Neural cell (in vitro differentiated cells): ENCODE data around the gene ARID3A. TPM values are rescaled to one million over a fixed set of nuclear protein-coding genes. Genes with fewer than 3 reads are reported as not detected.

Experiments used
- H2AFZ ChIP-seq: fragments of 200-600, 300-800 bp; sonication (generic), shearing (Covaris generic); 2 replicates; pipeline ENCODE4 v1.6.0; 2014; ENCODE audit warnings: low read depth, mild to moderate bottlenecking, antibody characterized with exemption, low read length, moderate library complexity
- H3F3A ChIP-seq: fragments of 200-600 bp; shearing (Covaris generic); 2 replicates; pipeline ENCODE4 v1.6.1; 2016; ENCODE audit warnings: mild to moderate bottlenecking, moderate library complexity, mixed read lengths, antibody characterized with exemption, low read length; ENCODE audit not compliant: insufficient read depth, poor library complexity, severe bottlenecking
- H3K27ac ChIP-seq: fragments of 200-600, 300-800 bp; sonication (generic), shearing (Covaris generic); 2 replicates; pipeline ENCODE4 v1.5.1; 2014; ENCODE audit warnings: mild to moderate bottlenecking, low read length, moderate library complexity
- H3K27me3 ChIP-seq: fragments of 300-800, 200-600 bp; sonication (generic), shearing (Covaris generic); 2 replicates; pipeline ENCODE4 v1.6.0; 2014; ENCODE audit warnings: mild to moderate bottlenecking, low read depth, low read length, moderate library complexity; ENCODE audit not compliant: insufficient read depth
- H3K36me3 ChIP-seq: fragments of 300-800, 200-600 bp; sonication (generic), shearing (Covaris generic); 2 replicates; pipeline ENCODE4 v1.5.1; 2014; ENCODE audit warnings: mild to moderate bottlenecking, antibody characterized with exemption, low read length, moderate library complexity; ENCODE audit not compliant: insufficient read depth
- H3K4me2 ChIP-seq: fragments of 300-800, 200-600 bp; sonication (generic), shearing (Covaris generic); 2 replicates; pipeline ENCODE4 v1.6.0; 2014; ENCODE audit warnings: mild to moderate bottlenecking, low read length
- H3K4me3 ChIP-seq: fragments of 300-800, 200-600 bp; sonication (generic), shearing (Covaris generic); 2 replicates; pipeline ENCODE4 v1.5.1; 2014; ENCODE audit warnings: mild to moderate bottlenecking, low read length, moderate library complexity
- H3K79me2 ChIP-seq: fragments of 200-600 bp; shearing (Covaris generic); replicated peaks from 2 replicates; pipeline ENCODE4 v1.6.0; 2014; ENCODE audit warnings: mild to moderate bottlenecking, low read length, moderate library complexity; ENCODE audit not compliant: insufficient read depth
- H3K9ac ChIP-seq: fragments of 300-800, 200-600 bp; sonication (generic), shearing (Covaris generic); 2 replicates; pipeline ENCODE4 v1.6.1; 2016; ENCODE audit warnings: mild to moderate bottlenecking, low read length, mixed read lengths
- H3K9me2 ChIP-seq: fragments of 200-600 bp; shearing (Covaris generic); 2 replicates; pipeline ENCODE4 v1.6.1; 2016; ENCODE audit warnings: mild to moderate bottlenecking, low read length, mixed read lengths; ENCODE audit not compliant: insufficient read depth
- H3K9me3 ChIP-seq: fragments of 200-600, 300-800 bp; sonication (generic), shearing (Covaris generic); 2 replicates; pipeline ENCODE4 v1.6.1; 2016; ENCODE audit warnings: mild to moderate bottlenecking, mixed run types, low read length, moderate library complexity, mixed read lengths
- H4K20me1 ChIP-seq: fragments of 200-600 bp; shearing (Covaris generic); 2 replicates; pipeline ENCODE4 v1.6.1; 2016; ENCODE audit warnings: mild to moderate bottlenecking, mixed run types; ENCODE audit not compliant: insufficient read depth
- CTCF ChIP-seq: fragments of 450-650 bp; IDR thresholded peaks from 2 replicates; pipeline ENCODE4 v1.5.1; 2014; ENCODE audit warnings: antibody characterized with exemption, mild to moderate bottlenecking, moderate library complexity; ENCODE audit not compliant: poor library complexity, severe bottlenecking
- EP300 ChIP-seq: fragments of 450-650 bp; conservative IDR thresholded peaks from 2 replicates; pipeline ENCODE4 v1.6.1; 2014; ENCODE audit warnings: antibody characterized with exemption, mild to moderate bottlenecking, moderate library complexity; ENCODE audit not compliant: poor library complexity, severe bottlenecking
- EZH2 ChIP-seq: fragments of 200-600, 300-800 bp; shearing (Covaris generic), sonication (generic); IDR thresholded peaks from 2 replicates; pipeline ENCODE4 v1.6.1; 2014; ENCODE audit warnings: antibody characterized with exemption, low read length, borderline replicate concordance, mild to moderate bottlenecking; ENCODE audit not compliant: insufficient read depth, poor library complexity, severe bottlenecking
- MXI1 ChIP-seq: fragments of 450-650 bp; conservative IDR thresholded peaks from 2 replicates; pipeline ENCODE4 v1.6.1; 2014; ENCODE audit warnings: antibody characterized with exemption, mild to moderate bottlenecking; ENCODE audit not compliant: poor library complexity, severe bottlenecking
- POLR2AphosphoS5 ChIP-seq: IDR thresholded peaks from 2 replicates; pipeline ENCODE4 v1.6.1; 2012
- RAD21 ChIP-seq: fragments of 450-650 bp; conservative IDR thresholded peaks from 2 replicates; pipeline ENCODE4 v1.6.1; 2014; ENCODE audit warnings: antibody characterized with exemption, mild to moderate bottlenecking, moderate library complexity
- REST ChIP-seq: IDR thresholded peaks from 2 replicates; pipeline ENCODE4 v1.6.1; 2012; ENCODE audit warnings: borderline replicate concordance
- SMC3 ChIP-seq: fragments of 450-650 bp; conservative IDR thresholded peaks from 2 replicates; pipeline ENCODE4 v1.6.1; 2014; ENCODE audit warnings: antibody characterized with exemption, mild to moderate bottlenecking, moderate library complexity; ENCODE audit not compliant: poor library complexity
- TAF1 ChIP-seq: IDR thresholded peaks from 2 replicates; pipeline ENCODE4 v1.6.1; 2012; ENCODE audit warnings: low read depth
- polyA plus RNA-seq: library from polyadenylated mRNA; depleted of rRNA; stranded (reverse); fragments of >200 nt; gene quantifications from 2 replicates; pipeline ENCODE4 v1.2.3, GENCODE V29; 2014

ARID3A gene
- polyA plus RNA-seq, 1 donor from 2014 or later, result 11.4 TPM

- TF ChIP-seq POLR2AphosphoS5 (no peak), EP300 (no peak), EZH2 (no peak), REST (no peak), SMC3 (no peak), TAF1 (no peak), MXI1 (no peak), CTCF (no peak)
- no peaks in the 10 kb centered on the region for H4K20me1 ChIP-seq
- H3K9me2 ChIP-seq, result no peaks in the 10 kb centered on the region
- H3K9ac ChIP-seq, result no peak overlapping the region
- H3K9me3 ChIP-seq, result no peaks in the 10 kb centered on the region
- H3K4me3 ChIP-seq, result no peak overlapping the region
- peaks cover 4% of the 10 kb centered on the region for H3K79me2 ChIP-seq
- no peaks in the 10 kb centered on the region for H3F3A ChIP-seq
- H3K27ac ChIP-seq, result peak overlapping the region; percentile 31
- no peak overlapping the region for H2AFZ ChIP-seq
- H3K36me3 ChIP-seq, result no peaks in the 10 kb centered on the region
- no peak overlapping the region for H3K4me2 ChIP-seq
- no peaks in the 10 kb centered on the region for H3K27me3 ChIP-seq
Observed at GRCh38 chr19:903266-903797, 22.5 kb upstream of the ARID3A start.

- Histone ChIP-seq H3K27me3 (no peaks in the 10 kb centered on the region), H3K4me3 (no peak overlapping the region), H3K4me2 (no peak overlapping the region), H2AFZ (no peak overlapping the region), H3K9me3 (no peaks in the 10 kb centered on the region), H4K20me1 (no peaks in the 10 kb centered on the region), H3K27ac (no peak overlapping the region), H3K9ac (no peak overlapping the region), H3K36me3 (no peaks in the 10 kb centered on the region), H3K9me2 (no peaks in the 10 kb centered on the region), H3K79me2 (peaks cover 4% of the 10 kb centered on the region), H3F3A (no peaks in the 10 kb centered on the region)
- no peak for TF ChIP-seq TAF1
- no peak for TF ChIP-seq EP300
- TF ChIP-seq CTCF, result no peak
- TF ChIP-seq REST, result no peak
- no peak for TF ChIP-seq RAD21
- no peak for TF ChIP-seq POLR2AphosphoS5
- no peak for TF ChIP-seq SMC3
- TF ChIP-seq MXI1, result no peak
- no peak for TF ChIP-seq EZH2
Observed at GRCh38 chr19:904545-904944, 21.3 kb upstream of the ARID3A start.
